SW480 (cell line): ENCODE data around the gene CDKN3.
"Not testable (repeated sequence)": the region's sequence is repeated elsewhere in the genome, so short reads cannot be mapped to it uniquely, and the experiment has no call there.

Experiments used
- DNase-seq: peaks from one replicate; pipeline ENCODE4 v3.0.0-alpha.2; 2016; ENCODE audit warnings: low spot score

Gene CDKN3

DNA sequence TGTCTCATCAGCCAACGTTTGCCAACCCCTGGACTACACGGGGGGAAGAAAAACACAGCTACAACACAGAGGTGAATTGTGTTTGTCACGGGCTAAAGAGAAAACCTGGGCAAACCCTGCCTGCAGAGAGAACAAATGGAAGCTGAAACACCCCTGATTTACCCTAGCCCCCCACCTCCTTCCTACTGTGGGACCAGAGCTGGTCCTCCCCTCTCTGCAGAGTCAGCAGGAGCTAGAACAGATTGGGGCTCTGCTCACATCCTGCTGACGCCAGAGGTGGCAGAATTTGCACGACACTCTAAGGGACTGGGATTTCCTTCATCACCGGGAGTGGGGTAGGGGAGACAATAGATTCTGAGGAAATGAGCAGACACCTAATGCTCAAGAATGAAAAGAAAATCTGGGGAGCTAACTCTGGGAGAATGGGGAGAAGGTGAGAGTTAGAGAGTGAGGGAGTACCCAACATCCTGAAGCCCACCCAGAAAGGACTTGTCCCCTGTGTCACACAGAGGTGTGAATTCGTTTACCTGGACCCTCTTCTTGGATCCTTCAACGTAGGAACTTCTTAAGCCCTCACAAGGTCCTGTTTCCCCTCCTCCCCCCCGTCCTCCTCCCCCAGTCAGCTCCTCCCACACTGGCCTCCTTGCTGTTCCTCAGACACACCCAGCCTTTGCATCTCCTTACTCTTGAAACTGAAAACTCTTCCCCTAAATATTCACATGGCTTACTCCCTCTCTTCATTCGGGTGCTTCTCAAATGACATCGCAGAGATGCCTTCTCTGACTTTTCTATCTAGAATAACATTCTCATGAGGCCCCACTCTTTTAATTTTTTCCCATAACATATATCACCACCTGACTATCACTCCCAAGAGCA, 26.2 kb upstream of the CDKN3 start:
- DNase-seq = no peak

DNA sequence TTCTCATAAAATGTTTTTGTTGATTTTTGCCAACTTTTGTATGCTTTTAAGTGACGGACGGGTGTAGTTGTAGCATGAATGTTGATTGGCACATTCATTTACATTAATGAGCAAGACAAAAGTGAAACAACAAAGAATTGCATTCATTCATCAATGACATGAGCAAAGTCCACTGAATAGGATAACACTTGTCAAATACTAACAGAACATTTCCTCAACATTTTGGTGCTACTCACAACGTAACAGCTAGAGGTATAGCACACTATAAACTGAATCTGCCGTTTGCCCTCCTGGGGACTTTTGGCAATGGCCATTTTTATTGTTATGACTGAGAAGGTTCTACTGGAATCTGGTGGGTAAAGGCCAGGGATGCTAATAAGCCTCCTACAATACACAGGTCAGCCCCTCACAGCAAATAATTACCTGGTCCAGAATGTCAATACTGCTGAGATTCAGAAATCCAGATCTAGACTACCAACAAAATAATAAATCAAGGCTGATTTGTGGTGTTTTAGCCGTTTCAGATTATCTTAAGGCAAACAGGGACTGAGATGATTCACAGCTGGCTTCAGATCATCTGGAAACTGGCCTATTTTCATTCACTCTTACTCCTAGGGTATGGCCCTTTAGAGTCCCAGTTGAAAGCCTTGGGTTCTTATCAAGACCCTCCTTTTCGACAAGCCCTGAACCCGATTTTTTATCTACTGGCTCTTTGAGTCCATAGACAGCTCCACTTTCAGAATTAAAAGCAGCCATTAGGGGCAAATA, 22.5 kb upstream of the CDKN3 start:
- DNase-seq = no peak

DNA sequence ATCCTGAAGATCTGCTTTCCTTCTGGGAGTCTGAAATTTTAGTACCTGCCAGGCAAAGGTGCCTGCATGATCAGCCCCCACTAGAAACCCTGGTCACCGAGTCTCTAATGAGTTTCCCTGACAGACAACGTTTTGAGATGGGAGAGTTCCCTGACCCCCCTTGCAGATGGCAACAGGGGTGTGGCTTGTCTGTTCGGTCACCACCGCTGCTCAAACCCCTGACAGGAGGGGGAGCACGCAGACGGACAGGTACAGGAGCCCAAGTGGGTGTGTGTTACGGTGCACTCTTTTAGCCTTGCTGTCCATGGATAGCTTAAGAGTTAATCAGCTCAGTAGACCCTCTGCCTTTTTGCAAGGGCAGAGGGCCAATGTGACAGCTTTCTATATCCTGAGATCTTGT, 19.3 kb upstream of the CDKN3 start:
- no peak for DNase-seq

DNA sequence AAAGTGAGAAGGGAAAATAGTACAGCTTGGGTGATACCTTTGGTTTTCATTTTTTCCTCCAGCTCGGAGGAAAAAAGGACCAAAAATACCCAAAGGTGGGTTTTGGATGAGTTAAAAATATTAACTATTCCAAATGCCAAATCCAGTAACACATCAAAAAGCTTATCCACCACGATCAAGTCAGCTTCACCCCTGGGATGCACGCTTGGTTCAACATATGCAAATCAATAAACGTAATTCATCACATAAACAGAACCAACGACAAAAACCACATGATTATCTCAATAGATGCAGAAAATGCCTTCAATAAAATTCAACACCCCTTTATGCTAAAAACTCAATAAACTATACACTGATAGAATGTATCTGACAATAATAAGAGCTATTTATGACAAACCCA, 17.9 kb upstream of the CDKN3 start:
- DNase-seq = not testable (repeated sequence)

DNA sequence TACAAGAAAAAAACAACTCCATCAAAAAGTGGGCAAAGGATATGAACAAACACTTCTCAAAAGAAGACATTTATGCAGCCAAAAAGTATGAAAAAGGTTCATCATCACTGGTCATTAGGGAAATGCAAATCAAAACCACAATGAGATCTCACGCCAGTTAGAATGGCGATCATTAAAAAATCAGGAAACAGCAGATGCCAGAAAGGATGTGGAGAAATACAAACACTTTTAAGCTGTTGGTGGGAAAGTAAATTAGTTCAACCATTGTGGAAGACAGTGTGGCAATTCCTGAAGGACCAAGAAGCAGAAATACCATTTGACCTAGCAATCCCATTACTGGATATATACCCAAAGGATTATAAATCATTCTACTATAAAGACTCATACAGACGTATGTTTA, 16.2 kb upstream of the CDKN3 start:
- DNase-seq = not testable (repeated sequence)

DNA sequence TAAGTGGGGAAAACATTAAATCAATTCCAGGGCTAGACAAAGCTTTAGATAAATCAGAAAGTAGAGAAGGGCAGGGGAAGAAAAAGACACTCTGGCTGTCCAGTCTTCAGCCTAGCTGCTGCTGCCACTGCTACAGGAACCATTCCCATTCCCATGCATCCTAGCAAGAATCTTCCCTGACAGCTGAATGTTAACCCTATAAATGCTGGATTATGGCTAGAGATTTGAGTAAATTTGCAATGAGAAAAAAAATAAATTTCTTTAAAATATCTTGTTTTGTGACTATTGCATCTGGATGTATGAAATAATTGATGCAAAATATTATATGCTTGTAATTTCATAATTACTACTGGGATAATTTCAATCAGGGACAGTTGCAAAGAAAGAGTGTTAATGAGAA, 15.0 kb upstream of the CDKN3 start:
- no peak for DNase-seq

DNA sequence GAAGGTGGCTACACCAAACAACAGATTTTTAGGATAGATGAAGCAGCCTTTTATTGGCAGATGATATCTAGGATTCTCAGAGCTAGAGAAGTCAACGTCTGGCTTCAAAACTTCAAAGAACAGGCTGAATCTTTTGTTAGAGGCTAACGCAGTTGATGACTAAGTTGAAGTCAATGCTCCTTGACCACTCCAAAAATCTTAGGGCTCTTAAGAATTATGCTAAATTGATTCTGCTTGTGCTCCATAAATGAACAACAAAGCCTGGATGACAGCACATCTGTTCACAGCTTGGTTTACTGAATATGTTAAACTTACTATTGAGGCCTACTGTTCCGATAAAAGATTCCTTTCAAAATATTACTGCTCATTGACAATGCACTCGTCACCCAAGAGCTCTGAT, 13.0 kb upstream of the CDKN3 start:
- DNase-seq = no peak

DNA sequence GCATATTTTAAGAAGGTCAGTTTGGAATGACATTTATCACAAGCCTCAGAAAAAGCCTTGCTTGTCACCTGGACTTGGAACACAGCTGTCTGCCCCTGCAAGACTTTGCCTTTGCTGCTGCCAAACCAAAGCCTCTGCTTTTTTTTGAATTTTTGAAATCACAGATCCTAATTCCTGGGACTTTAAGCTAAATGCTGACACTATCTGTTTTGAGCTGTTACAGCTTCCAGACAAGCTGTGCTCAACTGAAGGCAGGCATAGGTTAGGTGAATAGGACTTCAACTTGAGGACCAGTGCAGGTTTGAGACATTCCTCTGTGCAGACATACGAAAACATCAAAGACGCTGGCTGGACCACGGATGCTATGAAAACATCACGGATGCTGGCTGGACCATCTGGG, 11.3 kb upstream of the CDKN3 start:
- no peak for DNase-seq

DNA sequence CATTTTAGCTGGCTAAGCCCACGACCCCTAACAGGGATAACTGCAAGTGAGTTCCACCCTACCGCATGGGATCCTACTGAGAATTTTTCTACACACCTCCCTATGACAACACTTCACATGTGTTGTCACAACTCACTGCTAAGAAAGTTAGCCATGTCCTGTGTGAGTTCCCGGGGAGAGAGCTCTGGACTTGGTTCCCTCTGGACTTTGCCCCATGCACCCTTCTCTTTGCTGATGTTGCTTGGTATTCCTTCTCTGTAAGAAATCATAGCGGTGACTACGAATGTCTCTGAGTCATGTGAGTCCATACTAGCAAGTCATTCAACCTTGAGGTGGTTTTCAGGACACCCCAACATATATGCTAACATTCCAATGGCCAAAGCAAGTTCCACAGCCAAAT, 9.5 kb upstream of the CDKN3 start:
- DNase-seq = no peak

DNA sequence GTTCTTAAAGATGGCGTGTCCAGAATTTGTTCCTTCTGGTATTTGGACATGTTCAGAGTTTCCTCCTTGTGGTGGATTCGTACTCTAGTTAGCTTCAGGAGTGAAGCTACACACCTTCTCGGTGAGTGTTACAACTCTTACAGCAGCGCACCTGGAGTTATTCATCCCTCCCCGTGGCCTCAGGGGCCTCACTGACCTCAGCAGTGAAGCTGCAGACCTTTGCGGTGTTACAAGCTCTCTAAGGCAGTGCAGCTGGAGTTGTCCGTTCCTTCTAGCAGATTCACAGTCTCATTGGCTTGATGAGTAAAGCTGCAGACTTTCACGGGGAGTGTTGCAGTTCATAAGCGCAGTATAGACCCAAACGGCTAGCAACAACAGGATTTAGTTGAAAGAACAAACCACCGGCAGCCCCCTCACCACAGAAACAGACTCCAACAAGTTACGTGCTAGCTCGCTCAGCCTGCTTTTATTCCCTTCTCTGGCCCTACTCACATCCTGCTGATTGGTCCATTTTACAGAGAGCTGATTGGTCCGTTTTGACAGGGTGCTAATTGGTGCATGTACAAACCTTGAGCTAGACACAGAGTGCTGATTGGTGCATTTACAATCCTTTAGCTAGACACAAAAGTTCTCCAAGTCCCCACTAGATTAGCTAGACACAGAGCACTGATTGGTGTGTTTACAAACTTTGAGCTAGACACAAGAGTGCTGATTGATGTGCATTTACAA, 4.5 kb upstream of the CDKN3 start:
- DNase-seq = no peak

DNA sequence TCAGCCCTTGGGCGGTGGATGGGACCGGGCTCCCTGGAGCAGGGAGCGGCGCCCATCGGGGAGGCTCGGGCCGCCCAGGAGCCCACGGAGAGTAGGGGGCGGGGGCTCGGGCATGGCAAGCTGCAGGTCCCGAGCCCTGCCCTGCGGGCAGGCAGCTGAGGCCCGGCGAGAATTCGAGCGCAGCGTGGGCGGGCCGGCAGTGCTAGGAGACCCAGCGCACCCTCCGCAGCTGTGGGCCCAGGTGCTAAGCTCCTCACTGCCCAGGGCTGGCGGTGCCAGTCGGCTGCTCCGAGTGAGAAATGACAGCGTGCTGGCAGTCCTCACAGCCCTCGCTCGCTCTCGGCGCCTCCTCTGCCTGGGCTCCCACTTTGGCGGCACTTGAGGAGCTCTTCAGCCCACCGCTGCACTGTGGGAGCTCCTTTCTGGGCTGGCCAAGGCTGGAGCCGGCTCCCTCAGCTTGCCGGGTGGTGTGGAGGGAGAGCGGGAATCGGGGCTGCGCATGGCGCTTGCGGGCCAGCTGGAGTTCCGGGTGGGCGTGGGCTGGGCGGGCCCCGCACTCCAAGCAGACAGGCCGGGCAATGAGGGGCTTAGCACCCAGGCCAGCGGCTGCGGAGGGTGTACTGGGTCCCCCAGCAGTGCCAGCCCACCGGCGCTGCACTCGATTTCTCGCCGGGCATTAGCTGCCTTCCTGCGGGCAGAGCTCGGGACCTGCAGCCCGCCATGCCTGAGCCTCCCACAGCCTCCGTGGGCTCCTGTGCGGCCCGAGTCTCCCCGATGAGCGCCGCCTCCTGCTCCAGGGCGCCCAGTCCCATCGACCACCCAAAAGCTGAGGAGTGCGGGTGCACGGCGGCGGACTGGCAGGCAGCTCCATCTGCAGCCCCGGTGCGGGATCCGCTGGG, 3.6 kb upstream of the CDKN3 start:
- not testable (repeated sequence) for DNase-seq

DNA sequence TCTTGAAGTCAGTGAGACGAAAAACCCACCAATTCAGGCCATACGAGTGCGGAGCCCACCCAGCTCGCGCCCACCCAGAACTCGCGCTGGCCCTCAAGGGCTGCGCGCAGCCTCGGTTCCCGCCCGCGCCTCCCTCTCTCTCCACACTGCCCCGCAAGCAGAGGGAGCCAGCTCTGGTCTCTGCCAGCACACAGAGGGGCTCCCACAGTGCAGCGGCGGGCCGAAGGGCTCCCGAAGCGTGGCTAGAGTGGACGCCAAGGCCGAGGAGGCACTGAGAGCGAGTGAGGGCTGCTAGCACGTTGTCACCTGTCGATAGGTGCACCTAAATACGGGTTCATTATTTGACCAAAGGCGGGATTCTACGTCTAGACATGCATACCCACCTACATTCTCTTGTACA, 2.2 kb upstream of the CDKN3 start:
- DNase-seq = no peak

DNA sequence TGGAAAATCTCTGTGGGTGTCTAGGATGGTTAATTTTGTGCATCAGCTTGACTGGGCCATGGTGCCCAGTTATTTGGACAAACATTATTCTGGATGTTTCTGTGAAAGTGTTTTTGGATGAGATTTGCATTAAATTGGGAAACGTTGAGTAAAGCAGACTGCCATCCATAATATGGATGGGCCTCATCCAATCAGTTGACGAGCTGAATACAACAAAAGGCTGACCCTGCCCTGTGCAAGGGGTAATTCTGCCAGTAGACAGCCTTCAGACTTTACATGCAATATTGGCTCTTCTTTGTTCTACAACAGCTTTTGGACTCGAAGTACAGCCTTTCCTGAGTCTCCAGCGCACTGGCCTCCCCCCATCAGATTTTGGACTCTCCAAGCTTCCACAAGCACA, 1.5 kb upstream of the CDKN3 start:
- no peak for DNase-seq

DNA sequence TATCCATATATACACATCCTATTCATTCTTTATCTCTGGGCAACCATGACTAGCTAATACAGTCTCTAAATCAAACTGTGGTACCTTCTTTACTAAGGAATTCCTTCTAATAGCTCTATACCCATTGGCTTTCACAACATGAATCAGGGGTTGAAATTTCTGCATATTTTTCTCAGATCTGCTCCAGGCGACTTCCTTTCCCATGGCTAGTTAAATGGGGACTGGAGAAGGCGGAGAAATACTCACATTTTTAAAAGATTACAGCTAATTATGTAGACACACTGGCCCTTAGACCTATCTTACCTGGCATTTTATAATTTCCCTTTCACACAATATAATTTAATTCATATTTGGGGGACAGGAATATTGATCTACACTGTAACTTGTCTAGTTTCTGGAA, 1.1 kb upstream of the CDKN3 start:
- DNase-seq = no peak

DNA sequence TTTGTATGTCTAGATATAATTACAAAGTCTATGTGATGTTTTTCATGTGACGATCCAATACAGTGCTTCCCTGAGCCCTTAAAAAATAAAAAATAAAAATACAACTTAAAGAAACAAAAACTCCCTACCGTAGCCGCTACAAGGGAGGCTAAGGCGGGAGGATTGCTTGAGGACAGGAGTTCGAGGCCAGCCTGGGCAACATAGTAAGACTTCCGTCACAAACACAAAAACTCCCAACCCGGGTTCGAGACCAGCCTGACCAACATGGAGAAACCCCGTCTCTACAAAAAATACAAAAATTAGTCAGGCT, 669 bp upstream of the CDKN3 start:
- no peak for DNase-seq

DNA sequence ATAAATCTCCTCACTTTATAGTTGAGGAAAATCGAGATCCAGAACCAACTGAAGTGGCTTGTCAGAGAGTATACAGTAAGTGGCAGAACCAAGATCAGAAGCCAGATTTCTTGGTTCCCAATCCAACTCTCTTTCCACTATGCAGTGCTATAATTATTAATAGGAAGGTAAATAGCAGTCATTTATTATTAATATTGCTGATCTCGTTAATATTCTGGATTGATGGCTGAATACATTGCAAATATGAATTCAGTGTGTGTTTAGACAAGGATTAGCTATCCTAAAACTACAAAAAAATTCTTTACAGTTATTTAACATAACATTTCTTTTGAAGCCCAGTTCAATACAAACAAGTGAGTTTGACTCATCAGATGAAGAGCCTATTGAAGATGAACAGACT, 2.8 kb downstream of the CDKN3 start:
- DNase-seq = no peak

DNA sequence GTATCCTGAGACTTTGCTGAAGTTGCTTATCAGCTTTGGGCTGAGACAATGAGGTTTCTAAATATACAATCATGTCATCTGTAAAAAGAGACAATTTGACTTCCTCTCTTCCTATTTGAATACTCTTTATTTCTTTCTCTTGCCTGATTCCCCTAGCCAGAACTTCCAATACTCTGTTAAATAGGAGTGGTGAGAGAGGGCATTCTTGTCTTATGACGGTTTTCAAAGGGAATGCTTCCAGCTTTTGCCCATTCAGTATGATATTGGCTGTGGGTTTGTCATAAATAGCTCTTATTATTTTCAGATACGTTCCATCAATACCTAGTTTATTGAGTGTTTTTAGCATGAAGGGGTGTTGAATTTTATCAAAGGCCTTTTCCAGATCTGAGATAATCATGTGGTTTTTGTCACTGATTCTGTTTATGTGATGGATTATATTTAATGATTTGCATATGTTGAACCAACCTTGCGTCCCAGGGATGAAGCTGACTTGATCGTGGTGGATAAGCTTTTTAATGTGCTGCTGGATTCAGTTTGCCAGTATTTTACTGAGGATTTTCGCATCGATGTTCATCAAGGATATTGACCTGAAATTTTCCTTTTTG, 6.7 kb downstream of the CDKN3 start:
- DNase-seq = not testable (repeated sequence)

DNA sequence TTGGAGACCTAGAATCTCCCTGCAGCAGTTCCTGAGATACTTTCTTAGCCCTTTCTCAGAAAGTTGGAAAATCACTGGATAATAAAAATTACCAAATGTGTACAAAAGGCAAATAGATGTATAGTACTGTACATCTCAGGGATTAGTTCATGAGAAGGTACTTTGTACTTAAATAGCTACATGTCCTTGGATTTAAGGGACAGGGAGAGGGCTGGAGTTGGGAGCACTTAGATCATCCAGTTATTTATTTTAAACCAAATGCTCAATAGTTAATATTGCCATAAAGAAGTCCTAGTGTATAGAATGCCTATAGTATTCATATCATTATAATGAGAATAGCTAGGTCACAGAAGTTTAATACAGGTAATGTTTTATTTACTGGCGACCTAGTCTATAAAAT, 13.4 kb downstream of the CDKN3 start:
- DNase-seq = no peak

DNA sequence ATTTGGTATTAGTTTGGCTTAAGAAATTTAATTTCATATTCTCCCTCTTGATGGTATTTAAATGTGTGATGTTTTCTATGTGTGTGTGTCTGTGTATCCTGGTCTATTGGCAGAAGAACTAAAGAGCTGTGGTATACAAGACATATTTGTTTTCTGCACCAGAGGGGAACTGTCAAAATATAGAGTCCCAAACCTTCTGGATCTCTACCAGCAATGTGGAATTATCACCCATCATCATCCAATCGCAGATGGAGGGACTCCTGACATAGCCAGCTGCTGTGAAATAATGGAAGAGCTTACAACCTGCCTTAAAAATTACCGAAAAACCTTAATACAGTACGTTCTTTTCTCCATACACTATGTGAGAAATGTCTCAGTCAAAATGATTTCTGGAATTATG, 14.6 kb downstream of the CDKN3 start:
- no peak for DNase-seq

DNA sequence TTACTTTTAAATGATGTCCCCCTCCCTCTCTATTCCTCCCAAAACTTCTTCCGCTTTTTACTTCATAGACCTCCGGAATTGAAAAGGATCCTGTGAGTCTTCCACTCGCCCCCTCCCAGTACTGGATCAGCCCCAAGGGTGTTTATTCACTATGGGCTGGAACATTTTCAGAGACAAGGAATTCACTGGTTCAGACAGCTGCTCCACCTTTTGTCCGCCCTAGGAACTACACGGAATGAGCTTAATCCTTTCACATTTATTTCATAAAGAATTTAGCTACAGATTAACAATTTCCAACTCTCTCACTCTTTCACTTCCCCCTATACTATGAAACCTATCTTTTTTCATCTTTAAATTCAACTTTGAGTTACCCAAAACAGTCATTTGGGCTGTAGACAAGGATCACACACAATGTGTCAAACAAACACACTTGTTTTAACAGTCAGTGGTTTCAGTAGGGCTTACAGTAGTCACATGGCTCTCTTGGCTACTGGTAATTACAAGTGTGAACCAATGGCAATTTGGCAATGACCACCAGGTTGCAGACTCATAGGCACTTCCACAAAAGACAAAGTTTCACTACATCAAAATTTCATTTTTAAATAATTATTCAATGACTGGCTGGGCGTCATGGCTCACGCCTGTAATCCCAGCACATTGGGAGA, 23.8 kb downstream of the CDKN3 start:
- peak; percentile 24 for DNase-seq

DNA sequence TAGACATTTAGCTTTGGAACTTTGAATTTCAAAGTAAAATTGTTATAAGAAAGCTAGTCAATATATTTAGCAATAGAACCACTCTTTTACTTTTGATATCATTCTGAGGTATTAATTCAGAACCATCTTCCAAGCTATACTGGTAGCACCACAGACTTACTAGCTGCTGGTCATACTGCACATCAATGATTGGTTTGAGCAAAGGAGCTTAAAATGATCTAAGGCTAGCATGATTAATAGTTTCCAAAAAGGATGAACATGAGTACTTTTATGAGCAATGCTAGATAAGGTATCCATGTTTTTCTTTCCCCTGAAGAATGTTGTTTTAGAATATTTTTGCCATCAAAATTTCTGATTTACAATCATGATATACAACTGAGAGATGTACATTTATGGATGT, 27.2 kb downstream of the CDKN3 start:
- DNase-seq = no peak
